GM19452 (cell line): ENCODE measurements around the gene ENTPD1.
"Not testable (repeated sequence)": the region's sequence is repeated elsewhere in the genome, so short reads cannot be mapped to it uniquely, and the experiment has no call there.

Source experiments
- ATAC-seq: cut with Tn5 transposase; IDR thresholded peaks from one replicate; pipeline ENCODE4 v1.9.1; 2021; ENCODE audit not compliant: unreplicated experiment

ENTPD1 gene

DNA sequence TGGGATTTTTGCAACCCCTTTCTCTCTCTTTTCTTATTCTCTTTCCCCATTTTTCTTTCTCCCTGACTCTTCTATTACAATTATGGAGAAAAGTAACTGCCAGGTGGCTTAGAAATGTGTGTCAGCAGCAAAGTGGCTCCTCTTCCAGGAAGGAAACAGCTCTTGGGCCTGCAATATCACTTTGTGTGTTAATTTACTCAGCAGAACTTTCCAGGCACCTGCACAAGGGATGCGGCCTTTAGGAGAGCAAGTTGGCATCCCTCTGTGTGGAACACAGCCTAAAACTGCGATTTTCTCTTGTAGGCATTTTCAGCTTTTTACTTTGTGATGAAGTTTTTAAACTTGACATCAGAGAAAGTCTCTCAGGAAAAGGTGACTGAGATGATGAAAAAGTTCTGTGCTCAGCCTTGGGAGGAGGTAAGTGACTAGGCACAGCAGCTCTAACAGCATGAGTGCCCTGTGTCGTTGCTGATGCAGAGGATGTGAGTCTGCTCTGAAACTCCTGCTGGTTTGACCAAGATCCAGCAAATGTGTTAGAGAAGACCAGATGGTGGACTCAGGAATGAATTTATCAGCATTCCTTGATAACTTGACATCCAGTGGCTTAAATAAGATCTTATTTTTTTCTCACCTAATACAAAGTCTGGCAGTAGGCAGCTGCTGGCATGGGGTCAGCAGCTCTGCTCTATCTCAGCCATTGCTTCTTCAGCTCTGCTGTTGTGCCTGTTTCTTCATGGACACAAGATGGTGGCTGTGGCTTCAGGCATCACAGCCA, 104.4 kb downstream of the ENTPD1 start:
- no peak for ATAC-seq

DNA sequence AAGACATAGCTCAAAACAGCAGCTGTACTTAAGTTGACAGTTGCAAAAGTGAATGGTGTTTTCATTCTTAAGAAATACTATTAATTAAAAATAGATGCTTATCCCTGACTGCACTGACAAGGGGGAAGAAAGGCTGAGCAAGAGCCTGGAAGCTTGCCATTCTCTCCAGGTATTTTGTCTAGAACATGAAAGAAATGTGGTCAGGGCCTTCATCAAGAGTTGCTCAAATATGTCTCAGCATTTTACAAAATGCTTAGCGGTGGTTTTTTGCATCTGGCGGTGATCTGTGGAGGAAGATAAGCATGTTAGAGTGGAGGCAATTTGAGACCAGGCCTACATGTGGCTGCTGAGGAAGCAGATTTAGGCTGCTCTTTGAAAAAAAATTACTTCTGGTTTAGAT, 105.4 kb downstream of the ENTPD1 start:
- ATAC-seq, result no peak

DNA sequence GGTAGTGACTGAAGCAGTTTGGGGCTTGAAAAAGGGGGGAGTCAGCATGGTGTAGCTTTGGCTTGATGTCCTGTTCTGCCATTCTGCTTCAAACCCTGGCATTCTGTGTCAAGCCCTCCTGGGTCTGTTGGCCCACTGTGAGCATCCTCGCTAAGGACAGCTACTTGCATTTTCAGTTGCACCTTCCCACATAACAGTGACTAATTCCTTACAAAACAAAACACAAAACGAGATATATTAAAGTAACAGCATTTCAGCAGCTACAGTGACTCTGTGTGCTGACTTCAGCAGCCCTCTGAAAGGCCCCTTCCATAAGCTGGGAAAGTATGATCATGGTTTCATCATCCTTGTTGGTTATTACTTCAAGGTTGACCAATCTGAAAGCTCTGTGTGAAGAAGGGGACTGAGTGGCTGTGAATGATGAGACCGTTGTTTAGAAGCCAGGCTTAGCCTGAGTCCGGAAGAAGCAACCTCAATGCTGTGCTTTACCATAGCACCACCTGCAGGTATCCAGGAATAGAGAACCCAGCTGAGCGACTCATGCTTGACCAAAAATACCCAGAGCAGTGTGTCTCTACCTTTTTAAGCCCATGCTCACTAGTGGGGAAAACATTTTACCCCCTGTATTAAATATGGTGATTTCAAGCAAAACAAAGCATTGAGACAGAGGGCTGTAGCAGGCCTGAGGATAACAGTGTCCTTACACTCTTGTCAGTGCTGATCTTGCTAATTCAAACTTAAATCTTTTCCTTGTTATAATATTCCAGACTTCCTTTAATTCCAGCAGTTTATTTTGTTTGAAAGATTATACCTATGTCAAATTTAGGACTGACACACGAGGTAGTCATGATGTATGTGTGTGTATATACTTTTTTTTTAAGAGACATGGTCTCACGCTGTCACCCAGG, 109.2 kb downstream of the ENTPD1 start:
- peak; percentile 87 for ATAC-seq

DNA sequence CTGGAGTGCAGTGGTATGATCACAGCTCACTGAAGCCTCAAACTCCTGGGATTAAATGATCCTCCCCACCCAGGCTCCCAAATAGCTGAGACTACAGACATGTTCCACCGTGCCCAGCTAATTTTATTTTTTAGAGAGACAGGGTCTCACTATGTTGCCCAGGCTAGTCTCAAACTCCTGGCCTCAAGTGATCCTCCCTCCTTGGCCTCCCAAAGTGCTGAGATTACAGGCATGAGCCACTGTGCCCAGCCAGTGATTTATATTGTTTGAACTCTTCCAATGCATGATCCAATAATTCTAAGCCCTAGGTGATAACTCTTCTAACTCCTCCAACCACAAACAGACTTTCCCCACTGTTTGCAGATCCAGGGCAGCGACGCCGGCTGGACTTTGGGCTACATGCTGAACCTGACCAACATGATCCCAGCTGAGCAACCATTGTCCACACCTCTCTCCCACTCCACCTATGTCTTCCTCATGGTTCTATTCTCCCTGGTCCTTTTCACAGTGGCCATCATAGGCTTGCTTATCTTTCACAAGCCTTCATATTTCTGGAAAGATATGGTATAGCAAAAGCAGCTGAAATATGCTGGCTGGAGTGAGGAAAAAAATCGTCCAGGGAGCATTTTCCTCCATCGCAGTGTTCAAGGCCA, 110.0 kb downstream of the ENTPD1 start:
- ATAC-seq, result no peak

DNA sequence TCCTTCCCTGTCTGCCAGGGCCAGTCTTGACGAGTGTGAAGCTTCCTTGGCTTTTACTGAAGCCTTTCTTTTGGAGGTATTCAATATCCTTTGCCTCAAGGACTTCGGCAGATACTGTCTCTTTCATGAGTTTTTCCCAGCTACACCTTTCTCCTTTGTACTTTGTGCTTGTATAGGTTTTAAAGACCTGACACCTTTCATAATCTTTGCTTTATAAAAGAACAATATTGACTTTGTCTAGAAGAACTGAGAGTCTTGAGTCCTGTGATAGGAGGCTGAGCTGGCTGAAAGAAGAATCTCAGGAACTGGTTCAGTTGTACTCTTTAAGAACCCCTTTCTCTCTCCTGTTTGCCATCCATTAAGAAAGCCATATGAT, 110.5 kb downstream of the ENTPD1 start:
- ATAC-seq, result no peak

DNA sequence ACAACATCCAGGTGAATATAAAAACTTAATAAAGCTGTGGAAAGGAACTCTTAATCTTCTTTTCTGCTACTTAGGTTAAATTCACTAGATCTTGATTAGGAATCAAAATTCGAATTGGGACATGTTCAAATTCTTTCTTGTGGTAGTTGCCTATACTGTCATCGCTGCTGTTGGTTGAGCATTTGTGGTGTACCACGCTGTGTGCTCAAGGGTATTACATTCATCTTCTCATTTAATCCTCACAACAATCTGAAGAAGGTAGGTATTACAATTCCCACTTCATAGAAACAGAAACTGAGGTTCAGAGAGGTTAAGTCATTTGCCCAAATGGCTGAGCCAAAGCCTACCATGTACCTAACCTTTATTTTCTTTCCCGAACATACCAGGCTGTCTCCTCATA, 111.9 kb downstream of the ENTPD1 start:
- ATAC-seq, result no peak

DNA sequence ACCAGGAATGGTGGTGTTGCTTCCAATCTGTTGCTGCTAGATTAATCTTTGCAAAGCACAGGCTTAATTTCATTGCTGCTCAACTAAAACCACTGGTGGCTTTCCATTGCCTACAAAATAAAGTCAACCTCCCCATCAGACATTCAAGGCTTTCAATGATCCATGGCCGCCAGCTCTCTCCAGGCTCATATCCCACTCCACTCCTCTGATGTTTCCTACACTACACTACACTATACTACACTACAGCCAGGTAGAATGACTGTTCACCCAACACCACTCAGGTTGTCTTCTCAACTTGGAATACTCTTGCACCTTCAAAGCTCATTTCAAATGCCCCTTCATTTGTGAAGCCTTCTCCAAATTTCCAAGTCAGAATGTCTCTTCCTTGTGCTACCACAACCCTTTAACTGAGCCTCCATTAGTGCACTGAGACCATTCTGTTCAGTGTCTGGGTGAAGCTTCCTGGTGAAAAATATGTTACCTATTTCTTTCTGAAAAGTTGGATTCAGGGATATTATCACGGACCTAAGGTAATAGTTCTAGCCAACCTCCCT, 116.3 kb downstream of the ENTPD1 start:
- ATAC-seq, result no peak

DNA sequence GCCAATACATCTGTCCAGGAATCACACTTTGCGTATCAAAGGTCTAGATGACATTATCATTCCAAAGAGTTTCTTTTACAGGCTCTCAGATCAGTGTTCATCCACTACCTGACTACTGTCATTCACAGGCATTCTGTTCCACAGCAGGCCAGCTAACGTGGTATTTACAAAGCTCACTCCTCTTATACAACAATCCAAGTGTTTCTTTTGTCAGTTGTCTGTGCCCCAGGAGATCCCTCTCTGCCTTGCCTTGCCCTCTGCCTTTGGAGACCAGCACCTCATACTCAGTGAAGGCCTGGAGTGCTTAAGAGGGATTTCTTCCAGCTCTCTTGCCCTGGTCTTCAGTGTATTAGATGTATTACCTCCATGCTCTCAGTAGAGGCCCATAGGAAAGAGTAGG, 117.2 kb downstream of the ENTPD1 start:
- no peak for ATAC-seq

DNA sequence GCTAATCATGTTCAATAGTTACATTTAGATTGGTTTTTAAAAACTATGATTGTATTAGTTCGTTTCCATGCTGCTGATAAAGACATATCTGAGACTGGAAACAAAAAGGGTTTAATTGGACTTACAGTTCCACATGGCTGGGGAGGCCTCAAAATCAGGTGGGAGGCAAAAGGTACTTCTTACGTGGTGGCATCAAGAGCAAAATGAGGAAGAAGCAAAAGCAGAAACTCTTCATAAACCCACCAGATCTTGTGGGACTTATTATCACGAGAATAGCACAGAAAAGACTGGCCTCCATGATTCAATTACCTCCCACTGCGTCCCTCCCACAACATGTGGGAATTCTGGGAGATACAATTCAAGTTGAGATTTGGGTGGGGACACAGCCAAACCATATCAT, 117.7 kb downstream of the ENTPD1 start:
- ATAC-seq, result no peak

DNA sequence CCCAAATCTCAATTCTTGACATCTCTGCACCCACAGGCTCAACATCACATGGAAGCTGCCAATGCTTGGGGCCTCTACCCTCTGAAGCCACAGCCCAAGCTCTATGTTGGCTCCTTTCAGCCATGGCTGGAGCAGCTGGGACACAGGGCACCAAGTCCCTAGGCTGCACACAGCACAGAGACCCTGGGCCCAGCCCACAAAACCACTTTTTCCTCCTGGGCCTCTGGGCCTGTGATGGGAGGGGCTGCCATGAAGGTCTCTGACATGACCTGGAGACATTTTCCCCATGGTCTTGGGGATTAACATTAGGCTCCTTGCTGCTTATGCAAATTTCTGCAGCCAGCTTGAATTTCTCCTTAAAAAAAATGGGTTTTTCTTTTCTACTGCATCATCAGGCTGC, 118.8 kb downstream of the ENTPD1 start:
- ATAC-seq, result not testable (repeated sequence)

DNA sequence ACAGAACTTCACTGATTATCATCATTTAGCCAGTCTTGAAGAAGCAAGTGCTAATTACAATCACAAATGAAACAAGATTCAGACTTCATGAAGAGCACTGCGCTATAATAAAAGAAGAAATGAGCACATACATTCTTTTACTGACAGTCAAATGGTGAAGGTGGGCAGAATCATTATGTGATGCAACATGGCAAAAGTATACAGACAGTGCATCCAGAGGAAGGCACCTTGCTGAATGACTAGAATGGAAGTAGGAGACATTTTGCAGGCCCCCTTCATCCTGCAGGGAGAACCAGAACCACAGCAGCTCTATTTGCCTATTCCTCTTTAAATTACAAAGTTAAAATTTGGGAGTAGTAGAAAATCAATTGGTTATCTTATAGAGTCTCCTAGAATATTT, 120.8 kb downstream of the ENTPD1 start:
- no peak for ATAC-seq

DNA sequence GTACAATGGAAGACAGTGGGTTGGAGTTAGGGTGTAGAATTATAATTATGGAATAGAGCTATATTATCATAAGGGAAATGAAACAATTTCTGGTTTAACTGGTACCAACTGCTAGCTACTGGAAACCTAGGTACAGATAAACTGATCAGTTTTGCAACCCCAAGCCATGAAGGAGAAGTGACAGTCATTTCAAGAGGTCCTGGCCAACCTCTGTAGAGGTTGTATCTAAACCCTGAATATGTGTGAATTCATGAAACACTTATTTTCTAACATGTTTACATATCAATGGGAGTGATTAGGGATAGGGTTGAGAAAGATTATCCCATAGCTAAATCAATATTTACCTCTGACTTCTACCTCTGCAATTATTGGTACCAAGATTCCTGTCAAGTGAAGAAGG, 121.9 kb downstream of the ENTPD1 start:
- no peak for ATAC-seq

DNA sequence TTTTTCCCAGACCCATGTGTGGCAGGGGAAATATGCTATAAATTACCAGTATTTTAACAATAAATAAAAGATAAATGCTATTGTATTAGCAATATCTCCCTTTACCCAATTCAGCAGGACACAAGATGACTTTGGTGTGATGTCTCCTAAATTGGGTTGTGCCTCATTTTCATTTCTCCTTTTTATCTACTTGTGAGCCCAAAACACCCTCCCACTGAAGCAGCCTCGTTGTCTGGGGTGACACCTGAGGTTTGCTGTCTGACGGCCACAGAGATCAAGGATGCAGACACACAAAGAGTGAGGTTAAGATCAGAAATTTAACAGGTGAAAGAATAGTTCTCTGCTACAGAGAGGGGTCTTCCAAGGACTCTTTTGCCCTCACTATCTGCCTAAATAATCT, 124.7 kb downstream of the ENTPD1 start:
- ATAC-seq, result peak; percentile 43

DNA sequence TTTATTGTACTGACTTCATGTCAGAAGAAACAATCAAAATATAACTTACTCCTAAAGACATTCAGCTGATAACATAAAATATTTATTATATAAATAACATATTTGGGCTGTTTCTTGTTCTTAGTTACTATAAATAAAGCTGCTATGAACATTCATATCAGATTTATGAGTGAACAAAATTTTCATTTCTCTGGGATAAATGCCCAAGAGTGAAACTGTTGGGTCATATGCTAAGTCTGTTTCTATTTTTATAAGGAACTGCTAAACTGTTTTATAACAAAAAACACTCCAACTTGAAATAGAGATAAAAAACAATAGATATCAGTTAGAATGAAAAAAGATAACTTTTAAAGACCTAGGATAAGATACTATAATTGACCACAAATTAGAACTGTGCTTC, 125.4 kb downstream of the ENTPD1 start:
- no peak for ATAC-seq

DNA sequence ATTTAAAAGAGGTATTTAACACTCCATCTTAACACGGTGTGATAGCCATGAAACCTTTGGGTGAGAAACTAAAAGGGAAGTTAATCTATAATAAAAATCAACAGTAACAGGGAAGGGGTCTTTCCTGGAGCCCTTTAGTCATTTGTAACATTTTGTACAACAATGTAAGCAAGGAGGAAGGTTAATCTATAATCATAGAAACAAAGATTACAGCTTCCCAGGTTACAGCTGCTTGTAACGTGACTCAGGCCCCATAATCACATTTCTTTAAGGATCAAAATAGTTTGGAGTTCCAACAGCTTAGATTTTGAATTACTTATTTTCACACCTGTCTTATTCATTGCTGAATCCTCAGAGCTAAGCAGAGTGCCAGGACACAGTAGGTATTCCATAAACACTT, 133.9 kb downstream of the ENTPD1 start:
- no peak for ATAC-seq

DNA sequence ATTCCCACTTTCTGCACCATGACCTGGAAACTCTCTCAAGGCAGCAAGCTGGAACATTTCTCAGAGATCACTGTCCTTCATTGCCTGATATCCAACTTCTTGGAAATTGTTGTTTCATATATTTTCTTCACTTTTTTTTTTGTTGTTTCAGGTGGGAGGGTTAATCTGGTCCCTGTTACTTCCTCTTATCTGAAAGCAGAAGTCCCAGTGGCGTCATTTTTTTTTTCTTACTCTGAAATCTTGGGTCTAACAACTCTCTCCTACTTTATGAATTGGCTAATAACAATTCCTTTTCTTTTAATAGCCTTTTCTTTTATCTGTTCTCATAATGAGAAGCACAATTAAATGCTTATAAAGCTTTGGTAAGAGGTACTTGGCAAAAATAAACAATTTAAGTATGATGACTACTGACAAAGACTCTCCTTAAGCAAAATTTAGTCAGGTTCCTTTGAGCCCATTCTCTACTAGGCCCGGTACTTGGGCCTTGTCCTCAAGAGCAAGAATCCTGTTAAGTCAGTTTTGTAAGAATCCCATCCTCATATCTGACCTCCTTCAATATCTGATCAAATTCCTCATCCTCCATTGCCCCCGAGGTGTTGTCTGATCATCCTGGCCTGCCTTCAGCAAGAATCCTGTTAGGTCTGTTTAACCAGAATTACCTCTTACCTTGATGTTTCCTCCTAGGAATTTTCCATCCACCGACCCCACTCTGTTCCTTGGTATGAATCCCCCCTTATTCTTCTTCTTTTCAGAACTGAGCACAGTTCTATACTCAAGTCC, 140.3 kb downstream of the ENTPD1 start:
- ATAC-seq, result no peak

DNA sequence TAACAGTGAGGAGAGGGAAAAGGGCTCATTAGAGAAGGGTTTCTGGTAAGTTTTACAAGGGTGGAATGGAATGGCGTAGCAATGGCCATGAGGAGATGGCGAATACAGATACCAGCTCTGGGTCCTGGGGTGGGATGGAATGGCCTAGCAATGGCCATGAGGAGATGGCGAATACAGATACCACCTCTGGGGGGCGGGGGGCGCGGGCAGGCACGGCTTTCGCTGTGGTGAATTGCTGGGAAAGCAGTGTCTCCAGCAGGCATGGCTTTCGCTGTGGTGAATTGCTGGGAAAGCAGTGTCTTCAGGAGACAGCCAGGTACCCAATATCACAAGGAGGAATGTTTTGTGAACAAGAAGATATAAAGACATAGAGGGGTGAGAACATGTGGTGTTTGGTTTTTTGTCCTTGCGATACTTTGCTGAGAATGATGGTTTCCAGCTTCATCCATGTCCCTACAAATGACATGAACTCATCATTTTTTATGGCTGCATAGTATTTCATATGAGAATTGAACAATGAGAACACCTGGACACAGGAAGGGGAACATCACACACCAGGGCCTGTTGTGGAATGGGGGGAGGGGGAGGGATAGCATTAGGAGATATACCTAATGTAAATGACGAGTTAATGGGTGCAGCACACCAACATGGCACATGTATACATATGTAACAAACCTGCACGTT, 150.1 kb downstream of the ENTPD1 start:
- not testable (repeated sequence) for ATAC-seq

DNA sequence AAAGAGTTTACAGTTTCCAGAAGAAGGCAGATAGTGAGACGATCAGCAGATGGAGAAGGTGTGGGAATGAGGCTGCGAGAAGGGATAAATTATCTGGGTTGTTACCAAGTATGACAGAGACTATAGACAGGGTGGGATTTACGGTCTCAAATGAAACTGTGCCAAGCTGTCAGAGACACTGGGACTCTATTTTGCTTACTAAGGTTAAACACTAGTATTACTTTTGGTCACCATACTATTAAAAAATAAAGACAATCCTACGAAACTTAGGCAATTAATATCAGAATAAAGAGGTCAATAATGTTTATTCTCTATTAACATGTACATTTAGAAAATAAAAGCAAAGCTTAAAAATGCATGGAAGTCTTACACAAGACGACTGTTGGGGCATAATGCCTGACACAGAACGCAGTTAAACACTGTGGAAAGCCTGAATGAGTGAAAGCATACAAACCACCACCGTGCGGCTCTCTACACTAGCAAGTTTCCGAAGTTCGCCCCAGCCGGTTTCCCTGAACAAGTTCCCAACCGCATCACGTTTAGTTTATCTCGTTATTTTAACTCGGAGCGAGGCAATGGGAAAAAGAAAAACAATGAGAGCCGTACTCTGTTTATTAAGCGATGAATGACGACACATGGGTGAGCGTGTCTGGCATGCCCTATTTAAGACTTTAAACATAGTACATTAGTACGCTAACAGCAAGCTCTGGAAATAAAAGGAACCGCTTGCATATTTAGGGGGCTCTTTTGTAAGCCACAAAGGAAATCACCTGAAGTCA, 150.9 kb downstream of the ENTPD1 start:
- peak; percentile 40 for ATAC-seq
